ENCODE data around the gene SMIM38. TPM values are rescaled to one million over a fixed set of nuclear protein-coding genes. Genes with fewer than 3 reads are reported as not detected.

Gene SMIM38
- total RNA-seq, 2 experiments from 2014 or later: 0.18 TPM; not detected in 1

- Mint-ChIP-seq H3K9me3 (ENCODE audit: insufficient read depth) (no peaks in the 10 kb centered on the region), H3K27me3 (ENCODE audit: low read depth) (no peaks in the 10 kb centered on the region), H3K4me1 (ENCODE audit: low read depth) (no peaks in the 10 kb centered on the region), H3K27ac (no peak overlapping the region), H3K36me3 (ENCODE audit: low read depth) (no peaks in the 10 kb centered on the region), H3K4me3 (no peak overlapping the region)
- ChIA-PET POLR2A (no interaction called here), CTCF (no interaction called here)
- ATAC-seq (no peak), DNase-seq (no peak)
Measured at GRCh38 chr11:69114811-69115523, 40.8 kb upstream of the SMIM38 start.

GRCh38 chr11:69115586-69116560 lies 39.9 kb upstream of the SMIM38 start:
- no peak overlapping the region for H3K4me3 Mint-ChIP-seq
- H3K4me1 Mint-ChIP-seq (ENCODE audit: low read depth): peaks cover 2% of the 10 kb centered on the region
- CTCF ChIA-PET: no interaction called here
- no peak for DNase-seq
- no peak overlapping the region for H3K27ac Mint-ChIP-seq
- H3K36me3 Mint-ChIP-seq (ENCODE audit: low read depth): no peaks in the 10 kb centered on the region
- H3K27me3 Mint-ChIP-seq (ENCODE audit: low read depth): no peaks in the 10 kb centered on the region
- POLR2A ChIA-PET: no interaction called here
- no peaks in the 10 kb centered on the region for H3K9me3 Mint-ChIP-seq (ENCODE audit: insufficient read depth)
- no peak for ATAC-seq

GRCh38 chr11:69116671-69117070 lies 39.1 kb upstream of the SMIM38 start:
- Mint-ChIP-seq H3K27me3 (ENCODE audit: low read depth) (no peaks in the 10 kb centered on the region), H3K36me3 (ENCODE audit: low read depth) (no peaks in the 10 kb centered on the region), H3K27ac (no peak overlapping the region), H3K4me3 (no peak overlapping the region), H3K4me1 (ENCODE audit: low read depth) (peaks cover 4% of the 10 kb centered on the region), H3K9me3 (ENCODE audit: insufficient read depth) (no peaks in the 10 kb centered on the region)
- CTCF ChIA-PET: no interaction called here
- DNase-seq (no peak), ATAC-seq (no peak)
- POLR2A ChIA-PET: no interaction called here

- H3K4me3 Mint-ChIP-seq: no peak overlapping the region
- H3K27me3 Mint-ChIP-seq (ENCODE audit: low read depth): no peaks in the 10 kb centered on the region
- no peaks in the 10 kb centered on the region for H3K36me3 Mint-ChIP-seq (ENCODE audit: low read depth)
- no peak for ATAC-seq
- no peak overlapping the region for H3K27ac Mint-ChIP-seq
- peaks cover 25% of the 10 kb centered on the region for H3K4me1 Mint-ChIP-seq (ENCODE audit: low read depth)
- ChIA-PET POLR2A (no interaction called here), CTCF (interaction anchor here (0.9 to 1.5 kb wide), 2 partner anchors 18 to 551 kb away, joined by 3 read pairs; no protein-coding TSS in a partner anchor)
- DNase-seq: no peak
- no peaks in the 10 kb centered on the region for H3K9me3 Mint-ChIP-seq (ENCODE audit: insufficient read depth)
Measured at GRCh38 chr11:69119190-69119589, 36.5 kb upstream of the SMIM38 start.

GRCh38 chr11:69120096-69120875 lies 35.4 kb upstream of the SMIM38 start:
- ChIA-PET CTCF (interaction anchor here (1.5 kb wide), 1 partner anchor 550 kb away, joined by 3 read pairs; no protein-coding TSS in a partner anchor), POLR2A (no interaction called here)
- DNase-seq (no peak), ATAC-seq (no peak)
- H3K9me3 Mint-ChIP-seq (ENCODE audit: insufficient read depth): no peaks in the 10 kb centered on the region
- no peaks in the 10 kb centered on the region for H3K27me3 Mint-ChIP-seq (ENCODE audit: low read depth)
- H3K27ac Mint-ChIP-seq: no peak overlapping the region
- no peaks in the 10 kb centered on the region for H3K36me3 Mint-ChIP-seq (ENCODE audit: low read depth)
- H3K4me1 Mint-ChIP-seq (ENCODE audit: low read depth): peaks cover 28% of the 10 kb centered on the region
- H3K4me3 Mint-ChIP-seq: no peak overlapping the region

GRCh38 chr11:69121021-69121420 lies 34.7 kb upstream of the SMIM38 start:
- no peak for DNase-seq
- no peak overlapping the region for H3K27ac Mint-ChIP-seq
- POLR2A ChIA-PET: interaction anchor here (0.7 kb wide), 1 partner anchor 15 kb away, joined by 3 read pairs; no protein-coding TSS in a partner anchor
- no peak overlapping the region for H3K4me3 Mint-ChIP-seq
- H3K9me3 Mint-ChIP-seq (ENCODE audit: insufficient read depth): no peaks in the 10 kb centered on the region
- CTCF ChIA-PET: no interaction called here
- ATAC-seq: no peak
- peaks cover 28% of the 10 kb centered on the region for H3K4me1 Mint-ChIP-seq (ENCODE audit: low read depth)
- H3K36me3 Mint-ChIP-seq (ENCODE audit: low read depth): no peaks in the 10 kb centered on the region
- H3K27me3 Mint-ChIP-seq (ENCODE audit: low read depth): no peaks in the 10 kb centered on the region

- H3K4me1 Mint-ChIP-seq (ENCODE audit: low read depth): peaks cover 28% of the 10 kb centered on the region
- no peak overlapping the region for H3K27ac Mint-ChIP-seq
- H3K36me3 Mint-ChIP-seq (ENCODE audit: low read depth): no peaks in the 10 kb centered on the region
- CTCF ChIA-PET: no interaction called here
- DNase-seq: no peak
- ATAC-seq: no peak
- POLR2A ChIA-PET: interaction anchor here (0.7 kb wide), 1 partner anchor 16 kb away, joined by 3 read pairs; no protein-coding TSS in a partner anchor
- no peaks in the 10 kb centered on the region for H3K9me3 Mint-ChIP-seq (ENCODE audit: insufficient read depth)
- H3K27me3 Mint-ChIP-seq (ENCODE audit: low read depth): no peaks in the 10 kb centered on the region
- no peak overlapping the region for H3K4me3 Mint-ChIP-seq
Measured at GRCh38 chr11:69121621-69122325, 34.0 kb upstream of the SMIM38 start.

- no peak for ATAC-seq
- Mint-ChIP-seq H3K4me3 (no peak overlapping the region), H3K4me1 (ENCODE audit: low read depth) (peaks cover 28% of the 10 kb centered on the region), H3K9me3 (ENCODE audit: insufficient read depth) (no peaks in the 10 kb centered on the region), H3K36me3 (ENCODE audit: low read depth) (no peaks in the 10 kb centered on the region), H3K27ac (peak overlapping the region; percentile 68), H3K27me3 (ENCODE audit: low read depth) (no peaks in the 10 kb centered on the region)
- CTCF ChIA-PET: no interaction called here
- POLR2A ChIA-PET: no interaction called here
- DNase-seq: no peak
Measured at GRCh38 chr11:69122326-69122629, 33.5 kb upstream of the SMIM38 start.

GRCh38 chr11:69122630-69123431 lies 32.9 kb upstream of the SMIM38 start:
- CTCF ChIA-PET: interaction anchor here (1.0 kb wide), 1 partner anchor 21 kb away, joined by 3 read pairs; no protein-coding TSS in a partner anchor
- H3K27ac Mint-ChIP-seq: peak overlapping the region; percentile 68
- peaks cover 28% of the 10 kb centered on the region for H3K4me1 Mint-ChIP-seq (ENCODE audit: low read depth)
- ATAC-seq (peak; percentile 63), DNase-seq (peak; percentile 53)
- H3K27me3 Mint-ChIP-seq (ENCODE audit: low read depth): peaks cover under 1% of the 10 kb centered on the region
- POLR2A ChIA-PET: interaction anchor here (0.6 kb wide), 1 partner anchor 752 kb away, joined by 3 read pairs; no protein-coding TSS in a partner anchor
- H3K36me3 Mint-ChIP-seq (ENCODE audit: low read depth): no peaks in the 10 kb centered on the region
- peak overlapping the region; percentile 28 for H3K4me3 Mint-ChIP-seq
- H3K9me3 Mint-ChIP-seq (ENCODE audit: insufficient read depth): no peaks in the 10 kb centered on the region

- CTCF ChIA-PET: interaction anchor here (1.0 kb wide), 1 partner anchor 22 kb away, joined by 3 read pairs; no protein-coding TSS in a partner anchor
- no peak for ATAC-seq
- Mint-ChIP-seq H3K4me1 (ENCODE audit: low read depth) (peaks cover 28% of the 10 kb centered on the region), H3K27ac (no peak overlapping the region), H3K36me3 (ENCODE audit: low read depth) (no peaks in the 10 kb centered on the region), H3K27me3 (ENCODE audit: low read depth) (peaks cover 3% of the 10 kb centered on the region), H3K4me3 (no peak overlapping the region), H3K9me3 (ENCODE audit: insufficient read depth) (peaks cover 3% of the 10 kb centered on the region)
- POLR2A ChIA-PET: no interaction called here
- no peak for DNase-seq
Measured at GRCh38 chr11:69123593-69124545, 31.9 kb upstream of the SMIM38 start.
